Measurements from ENCODE around the gene WDR59. TPM values are rescaled to one million over a fixed set of nuclear protein-coding genes. Genes with fewer than 3 reads are reported as not detected.

WDR59 gene
- total RNA-seq: 8.6 and 19.3 TPM in 2 replicates

GRCh38 chr16:74984529-74985296, at the start of gene WDR59:
Gene WDR59, minus strand, starts transcription at chr16:74985123. Its CDS starts 106 bp downstream, at chr16:74985017.

GRCh38 chr16:74998481-74999218, 13.7 kb upstream of the WDR59 start, which contains the start of gene ZNRF1:
Gene ZNRF1, plus strand, starts transcription at chr16:74999024. Its CDS starts 648 bp downstream, at chr16:74999672.

Other genes starting within 250 kb of the WDR59 start
- not detected in 2 replicates for gene FA2H, start 210.3 kb downstream of the WDR59 start, total RNA-seq
- gene ZNRF1, start 13.9 kb upstream of the WDR59 start, total RNA-seq: 9.6 and 18.1 TPM in 2 replicates
- 0.94 and 0.97 TPM in 2 replicates for gene LDHD, start 131.7 kb upstream of the WDR59 start, total RNA-seq
- 5.2 and 8.2 TPM in 2 replicates for gene ZFP1, start 163.4 kb upstream of the WDR59 start, total RNA-seq
- gene CTRB2, start 222.0 kb upstream of the WDR59 start, total RNA-seq: not detected in 2 replicates
- not detected in 2 replicates for gene CTRB1, start 233.9 kb upstream of the WDR59 start, total RNA-seq

All from bladder microvascular endothelial cell (primary cell).